Fibroblast of lung (primary cell): ENCODE measurements around the gene MACROD2.

Source experiments
- CTCF ChIP-seq, 2 donors: IDR thresholded peaks in 1 of 2; conservative IDR thresholded peaks in 1 of 2; 1 replicate in 1 of 2; 2 replicates in 1 of 2; pipeline ENCODE4 v1.5.1; 2011 to 2012; ENCODE audit warnings: low read length in 2 of 2, control low read depth in 1 of 2, inconsistent platforms in 1 of 2, low read depth in 1 of 2, mild to moderate bottlenecking in 1 of 2
- EZH2 ChIP-seq: IDR thresholded peaks from 2 replicates; pipeline ENCODE4 v1.5.1; 2012; ENCODE audit warnings: low read length, control low read depth, mild to moderate bottlenecking; ENCODE audit errors: missing control alignments

GRCh38 chr20:14972690-14973089 lies 977.4 kb downstream of the MACROD2 start:
- TF ChIP-seq EZH2, result no peak
- TF ChIP-seq CTCF (conservative IDR thresholded peaks at IDR 0.05 in 1 of 2, IDR thresholded peaks at IDR 0.05 in 1 of 2; ENCODE audit: low read depth in 1 of 2, low read length in 2 of 2), result no peak
